ENCODE data around the gene GGN.
"Not testable (repeated sequence)": the region's sequence is repeated elsewhere in the genome, so short reads cannot be mapped to it uniquely, and the experiment has no call there.

The GGN gene

GRCh38 chr19:38360839-38361631, 26.8 kb downstream of the GGN start:
- no peak for DNase-seq

- DNase-seq, result no peak
Observed at GRCh38 chr19:38360351-38360750, 27.5 kb downstream of the GGN start.

GRCh38 chr19:38359242-38360021, 28.4 kb downstream of the GGN start:
- no peak for DNase-seq

- DNase-seq, result no peak
Observed at GRCh38 chr19:38358071-38358470, 29.8 kb downstream of the GGN start.

- no peak for DNase-seq
Observed at GRCh38 chr19:38355728-38356725, 31.8 kb downstream of the GGN start.

- no peak for DNase-seq
Observed at GRCh38 chr19:38352611-38353010, 35.2 kb downstream of the GGN start.

GRCh38 chr19:38351865-38352395, 35.9 kb downstream of the GGN start:
- no peak for DNase-seq

GRCh38 chr19:38350883-38351282, 37.0 kb downstream of the GGN start:
- no peak for DNase-seq

GRCh38 chr19:38346837-38347236, 41.0 kb downstream of the GGN start:
- DNase-seq, result no peak

GRCh38 chr19:38340927-38341326, 46.9 kb downstream of the GGN start:
- DNase-seq, result no peak

GRCh38 chr19:38339011-38339410, 48.8 kb downstream of the GGN start:
- DNase-seq, result not testable (repeated sequence)

- DNase-seq, result no peak
Observed at GRCh38 chr19:38337360-38337653, 50.5 kb downstream of the GGN start.

- DNase-seq, result peak; percentile 90 to 96 (median 95)
Observed at GRCh38 chr19:38336638-38337359, 51.0 kb downstream of the GGN start.

GRCh38 chr19:38335949-38336637, 51.7 kb downstream of the GGN start:
- DNase-seq, result peak; percentile 88 to 97 (median 91)

All from stimulated activated naive CD4-positive, alpha-beta T cell (primary cell).